ENCODE measurements around the gene CASKIN2. TPM values are rescaled to one million over a fixed set of nuclear protein-coding genes. Genes with fewer than 3 reads are reported as not detected.
A peak's percentile ranks its signal among the peaks of the same experiment; 100 is the strongest.

CASKIN2 gene
- total RNA-seq, 1 experiment from 2014 or later: 37.0 TPM

DNA sequence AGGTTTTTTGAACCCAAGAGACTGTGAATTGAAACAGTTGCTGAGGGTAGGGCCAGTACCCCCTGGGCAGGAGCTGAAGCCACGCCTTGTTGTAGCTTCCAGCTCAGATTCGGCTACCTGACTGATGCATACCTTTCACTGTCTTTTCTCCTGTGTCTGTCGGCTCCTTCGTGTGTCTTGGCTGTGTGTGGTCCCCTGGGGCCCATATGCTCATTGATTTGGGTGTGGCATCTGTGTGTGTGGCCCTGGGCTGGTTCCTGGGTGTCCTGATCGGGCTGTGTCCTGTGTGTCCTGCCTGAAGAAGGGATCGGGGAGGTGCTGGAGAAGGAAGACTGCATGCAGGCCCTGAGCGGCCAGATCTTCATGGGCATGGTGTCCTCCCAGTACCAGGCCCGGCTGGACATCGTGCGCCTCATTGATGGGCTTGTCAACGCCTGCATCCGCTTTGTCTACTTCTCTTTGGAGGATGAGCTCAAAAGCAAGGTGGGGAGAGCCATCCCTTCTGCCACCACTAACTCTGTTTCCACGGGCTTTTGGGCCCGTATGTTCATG, 20.9 kb downstream of the CASKIN2 start:
- Mint-ChIP-seq H3K4me3 (no peak overlapping the region), H3K27ac (peak overlapping the region in 1 of 3 experiments; percentile 5; a peak in 1 of 7 replicates), H3K36me3 (ENCODE audit: insufficient read depth in 1 of 3, low read depth in 3 of 3) (peaks cover 0 to 46% (median 38%) of the 10 kb centered on the region in 3 experiments; a peak in 5 of 7 replicates), H3K4me1 (no peaks in the 10 kb centered on the region), H3K27me3 (ENCODE audit: low read depth) (no peaks in the 10 kb centered on the region; the same call in 1 of the 2 replicates), H3K9me3 (no peaks in the 10 kb centered on the region)
- no peak overlapping the region for H2AFZ ChIP-seq (ENCODE audit: low read length)
- H4K91ac ChIP-seq (ENCODE audit: insufficient read length, low read depth, low read length): no peak overlapping the region
- no peak overlapping the region for H3K23ac ChIP-seq (ENCODE audit: insufficient read length, low read depth, low read length)
- TF ChIP-seq, protein P1, sequence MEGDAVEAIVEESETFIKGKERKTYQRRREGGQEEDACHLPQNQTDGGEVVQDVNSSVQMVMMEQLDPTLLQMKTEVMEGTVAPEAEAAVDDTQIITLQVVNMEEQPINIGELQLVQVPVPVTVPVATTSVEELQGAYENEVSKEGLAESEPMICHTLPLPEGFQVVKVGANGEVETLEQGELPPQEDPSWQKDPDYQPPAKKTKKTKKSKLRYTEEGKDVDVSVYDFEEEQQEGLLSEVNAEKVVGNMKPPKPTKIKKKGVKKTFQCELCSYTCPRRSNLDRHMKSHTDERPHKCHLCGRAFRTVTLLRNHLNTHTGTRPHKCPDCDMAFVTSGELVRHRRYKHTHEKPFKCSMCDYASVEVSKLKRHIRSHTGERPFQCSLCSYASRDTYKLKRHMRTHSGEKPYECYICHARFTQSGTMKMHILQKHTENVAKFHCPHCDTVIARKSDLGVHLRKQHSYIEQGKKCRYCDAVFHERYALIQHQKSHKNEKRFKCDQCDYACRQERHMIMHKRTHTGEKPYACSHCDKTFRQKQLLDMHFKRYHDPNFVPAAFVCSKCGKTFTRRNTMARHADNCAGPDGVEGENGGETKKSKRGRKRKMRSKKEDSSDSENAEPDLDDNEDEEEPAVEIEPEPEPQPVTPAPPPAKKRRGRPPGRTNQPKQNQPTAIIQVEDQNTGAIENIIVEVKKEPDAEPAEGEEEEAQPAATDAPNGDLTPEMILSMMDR (conservative IDR thresholded peaks at IDR 0.05): no peak
- H4K8ac ChIP-seq (replicated peaks; ENCODE audit: insufficient read length, low read depth, low read length): no peak overlapping the region
- H3K9ac ChIP-seq (ENCODE audit: extremely low read depth, insufficient read length, low read length): no peak overlapping the region
- no peak overlapping the region for H3K14ac ChIP-seq (ENCODE audit: insufficient read depth, low read length)
- H4K20me1 ChIP-seq (ENCODE audit: control insufficient read depth, insufficient read depth, insufficient read length): no peaks in the 10 kb centered on the region
- no peak for DNase-seq
- no peak overlapping the region for H3K27ac ChIP-seq (ENCODE audit: insufficient read length, low read depth, low read length)
- H3K4ac ChIP-seq (ENCODE audit: low read depth, low read length): no peak overlapping the region
- no peak overlapping the region for H3K56ac ChIP-seq (ENCODE audit: insufficient read length, low read depth, low read length)
- no peak overlapping the region for H2BK15ac ChIP-seq (ENCODE audit: low read depth, low read length)
- H3K9me3 ChIP-seq (ENCODE audit: control insufficient read depth, low read depth, low read length): no peaks in the 10 kb centered on the region
- WGBS (ENCODE audit: extremely low coverage, insufficient read length, low lambda C conversion rate): no CpG with 5 or more reads among the region's 14 CpGs
- no peak overlapping the region for H3K18ac ChIP-seq (ENCODE audit: insufficient read length, low read depth, low read length)
- no peak overlapping the region for H2BK120ac ChIP-seq (ENCODE audit: low read depth, low read length, poor library complexity, severe bottlenecking)
- no peak overlapping the region for H4K5ac ChIP-seq (ENCODE audit: insufficient read length, low read depth, low read length)
- no peak overlapping the region for H2BK5ac ChIP-seq (ENCODE audit: insufficient read length, low read length)
- H2BK20ac ChIP-seq (ENCODE audit: low read depth, low read length, poor library complexity, severe bottlenecking): no peak overlapping the region
- H3K79me2 ChIP-seq (ENCODE audit: insufficient read depth, low read length): no peaks in the 10 kb centered on the region
- no peaks in the 10 kb centered on the region for H3K79me1 ChIP-seq (ENCODE audit: insufficient read depth, low read depth, low read length, poor library complexity, severe bottlenecking)
- H3K4me2 ChIP-seq (ENCODE audit: insufficient read depth, insufficient read length, low read length): no peak overlapping the region
- H3K4me1 ChIP-seq (ENCODE audit: insufficient read depth, low read length): no peaks in the 10 kb centered on the region
- no peaks in the 10 kb centered on the region for H3K23me2 ChIP-seq (ENCODE audit: insufficient read length, low read depth, low read length, poor library complexity, severe bottlenecking)
- H2AK5ac ChIP-seq (ENCODE audit: insufficient read length, low read length): no peak overlapping the region
- no peaks in the 10 kb centered on the region for H3K27me3 ChIP-seq (ENCODE audit: insufficient read depth, low read length)
- no peak overlapping the region for H3T11ph ChIP-seq (ENCODE audit: low read length)
- H2BK12ac ChIP-seq (ENCODE audit: insufficient read length, low read depth, low read length): no peak overlapping the region
